ENCODE results near the gene SLC9A8. TPM values are rescaled to one million over a fixed set of nuclear protein-coding genes. Genes with fewer than 3 reads are reported as not detected.

Gene SLC9A8
- total RNA-seq, 4 donors from 2014 or later = 7.1 to 12.4 (median 8.9) TPM

DNA sequence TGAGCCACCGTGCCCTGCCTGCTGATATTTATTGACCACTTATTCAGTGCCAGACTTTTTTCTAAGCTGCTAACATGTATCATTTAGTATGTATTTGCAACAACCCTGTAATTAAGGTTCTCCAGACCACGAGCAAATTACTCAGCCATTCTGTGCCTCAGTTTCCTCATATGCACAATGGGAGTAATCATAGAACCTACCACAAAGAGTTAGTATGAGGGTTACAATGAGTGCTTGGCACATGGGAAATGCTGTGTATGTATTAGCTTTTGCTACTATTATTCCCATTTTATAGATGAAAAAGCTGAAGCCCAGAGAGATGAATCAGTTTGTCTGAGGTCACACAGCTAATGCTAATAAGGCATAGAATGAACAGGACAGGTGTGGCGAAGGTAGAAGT is 20.0 kb upstream of the SLC9A8 start:
- TF ChIP-seq, protein P1, sequence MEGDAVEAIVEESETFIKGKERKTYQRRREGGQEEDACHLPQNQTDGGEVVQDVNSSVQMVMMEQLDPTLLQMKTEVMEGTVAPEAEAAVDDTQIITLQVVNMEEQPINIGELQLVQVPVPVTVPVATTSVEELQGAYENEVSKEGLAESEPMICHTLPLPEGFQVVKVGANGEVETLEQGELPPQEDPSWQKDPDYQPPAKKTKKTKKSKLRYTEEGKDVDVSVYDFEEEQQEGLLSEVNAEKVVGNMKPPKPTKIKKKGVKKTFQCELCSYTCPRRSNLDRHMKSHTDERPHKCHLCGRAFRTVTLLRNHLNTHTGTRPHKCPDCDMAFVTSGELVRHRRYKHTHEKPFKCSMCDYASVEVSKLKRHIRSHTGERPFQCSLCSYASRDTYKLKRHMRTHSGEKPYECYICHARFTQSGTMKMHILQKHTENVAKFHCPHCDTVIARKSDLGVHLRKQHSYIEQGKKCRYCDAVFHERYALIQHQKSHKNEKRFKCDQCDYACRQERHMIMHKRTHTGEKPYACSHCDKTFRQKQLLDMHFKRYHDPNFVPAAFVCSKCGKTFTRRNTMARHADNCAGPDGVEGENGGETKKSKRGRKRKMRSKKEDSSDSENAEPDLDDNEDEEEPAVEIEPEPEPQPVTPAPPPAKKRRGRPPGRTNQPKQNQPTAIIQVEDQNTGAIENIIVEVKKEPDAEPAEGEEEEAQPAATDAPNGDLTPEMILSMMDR (IDR thresholded peaks at IDR 0.05; ENCODE audit: low read depth) = no peak

DNA sequence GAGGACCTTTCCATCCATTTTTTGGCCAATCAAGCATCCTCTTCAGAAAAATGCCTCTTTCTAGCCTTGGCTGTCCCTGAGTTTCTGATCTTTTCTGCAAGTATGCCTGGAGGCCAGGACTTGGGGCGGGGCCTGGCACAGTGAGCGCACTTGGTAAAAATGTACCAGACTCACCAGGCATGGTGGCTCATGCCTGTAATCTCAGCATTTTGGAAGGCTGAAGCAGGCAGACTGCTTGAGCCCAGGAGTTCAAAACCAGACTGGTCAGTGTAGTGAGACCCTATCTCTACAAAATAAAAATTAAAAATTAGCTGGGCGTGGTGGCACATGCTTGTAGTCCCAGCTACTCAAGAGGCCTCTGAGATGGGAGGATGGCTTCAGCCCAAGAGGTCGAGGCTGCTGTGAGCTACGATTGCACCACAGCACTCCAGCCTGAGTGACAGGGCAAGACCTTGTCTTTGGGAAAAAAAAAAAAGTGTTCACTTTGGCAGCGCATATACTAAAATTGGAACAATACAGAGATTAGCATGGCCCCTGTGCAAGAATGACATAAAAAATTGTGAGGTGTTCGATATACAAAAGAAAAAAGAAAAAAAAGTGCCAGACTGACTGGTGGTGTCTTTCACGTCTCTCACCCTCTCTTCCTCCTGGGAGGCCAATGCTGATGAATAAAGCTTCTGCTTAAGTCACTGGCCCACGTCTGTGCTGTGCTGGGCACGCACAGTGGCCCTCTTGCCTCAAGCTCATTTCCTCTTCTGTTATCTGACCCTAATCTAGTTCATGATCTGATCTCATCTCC is 18.1 kb upstream of the SLC9A8 start:
- TF ChIP-seq, protein P1 (IDR thresholded peaks at IDR 0.05; ENCODE audit: low read depth) = no peak

DNA sequence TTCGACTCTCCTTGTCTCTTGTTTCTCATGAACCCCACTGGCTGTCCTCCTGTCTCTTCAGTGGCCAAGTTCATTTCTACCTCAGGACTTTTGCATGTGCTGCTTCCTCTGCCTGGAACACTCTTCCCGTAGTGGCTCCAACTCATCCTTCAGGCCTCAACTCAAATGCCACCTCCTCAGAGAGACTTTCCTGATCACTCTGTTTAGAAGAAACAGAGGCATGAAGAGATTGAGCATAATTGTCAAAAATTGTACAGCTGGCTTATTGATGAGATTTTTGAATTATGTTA is 17.5 kb upstream of the SLC9A8 start:
- TF ChIP-seq, protein P1 (IDR thresholded peaks at IDR 0.05; ENCODE audit: low read depth) = no peak

DNA sequence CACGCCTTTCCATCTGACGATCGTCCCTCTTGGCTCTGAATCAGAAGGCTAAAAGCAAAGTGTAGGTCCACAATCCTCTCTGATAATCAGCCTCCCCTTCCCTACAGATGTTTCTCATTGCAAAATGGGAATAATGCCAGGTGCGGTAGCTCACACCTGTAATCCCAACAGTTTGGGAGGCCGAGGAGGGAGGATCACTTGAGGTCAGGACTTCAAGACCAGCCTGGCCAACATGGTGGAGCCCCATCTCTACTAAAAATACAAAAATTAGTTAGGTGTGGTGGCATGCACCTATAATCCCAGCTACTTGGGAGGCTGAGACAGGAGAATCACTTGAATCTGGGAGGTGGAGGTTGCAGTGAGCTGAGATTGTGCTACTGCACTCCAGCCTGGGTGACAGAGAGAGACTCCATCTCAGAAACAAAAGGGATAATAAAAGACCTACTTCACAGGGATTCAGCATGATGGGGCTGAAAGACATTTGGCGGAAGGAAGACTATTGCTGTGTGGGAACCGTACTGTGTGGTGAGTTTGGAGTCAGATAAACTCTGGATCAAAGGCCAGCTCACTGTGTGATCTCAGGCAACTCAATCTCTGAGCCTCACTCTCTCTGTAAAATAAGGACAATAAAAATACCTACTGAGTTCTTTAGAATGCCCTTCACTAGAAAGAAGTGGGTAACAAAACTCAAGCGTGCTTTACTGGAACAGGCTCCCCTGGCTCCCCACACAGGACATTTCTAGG is 15.9 kb upstream of the SLC9A8 start:
- TF ChIP-seq, protein P1 (IDR thresholded peaks at IDR 0.05; ENCODE audit: low read depth) = no peak

DNA sequence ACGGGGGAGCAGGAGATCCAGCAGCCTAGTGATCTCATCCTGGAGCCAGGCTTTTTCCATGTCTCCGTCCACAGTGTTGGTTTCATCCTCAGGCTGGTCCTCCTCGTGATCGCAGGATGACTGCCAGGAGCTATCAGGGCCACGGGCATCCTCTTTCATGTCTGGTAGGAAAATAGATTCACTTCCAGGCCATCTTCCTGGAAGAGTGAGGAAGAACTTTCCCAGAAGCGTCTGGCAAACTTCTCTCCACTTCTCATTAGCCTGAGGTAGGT is 15.3 kb upstream of the SLC9A8 start:
- TF ChIP-seq, protein P1 (IDR thresholded peaks at IDR 0.05; ENCODE audit: low read depth) = no peak

DNA sequence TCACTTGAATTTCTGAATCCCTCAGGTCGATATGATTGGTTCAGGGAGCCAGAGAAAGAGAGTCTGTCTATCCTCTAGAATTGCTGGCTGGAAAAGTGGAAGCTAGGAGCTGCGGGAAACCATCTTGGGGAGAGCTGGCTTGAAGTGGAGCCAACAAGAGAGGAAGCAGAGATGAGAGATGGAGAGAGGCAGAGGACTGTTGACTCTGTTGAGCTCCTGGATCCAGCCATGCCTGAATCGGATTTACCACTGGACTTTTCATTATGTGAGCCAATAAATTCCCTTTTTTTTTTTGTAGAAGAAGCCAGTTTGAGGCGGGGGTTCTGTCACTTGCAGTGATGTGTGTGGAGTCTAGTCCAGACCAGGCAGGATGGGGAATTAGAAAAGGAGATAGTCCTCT is 13.9 kb upstream of the SLC9A8 start:
- TF ChIP-seq, protein P1 (IDR thresholded peaks at IDR 0.05; ENCODE audit: low read depth) = no peak

DNA sequence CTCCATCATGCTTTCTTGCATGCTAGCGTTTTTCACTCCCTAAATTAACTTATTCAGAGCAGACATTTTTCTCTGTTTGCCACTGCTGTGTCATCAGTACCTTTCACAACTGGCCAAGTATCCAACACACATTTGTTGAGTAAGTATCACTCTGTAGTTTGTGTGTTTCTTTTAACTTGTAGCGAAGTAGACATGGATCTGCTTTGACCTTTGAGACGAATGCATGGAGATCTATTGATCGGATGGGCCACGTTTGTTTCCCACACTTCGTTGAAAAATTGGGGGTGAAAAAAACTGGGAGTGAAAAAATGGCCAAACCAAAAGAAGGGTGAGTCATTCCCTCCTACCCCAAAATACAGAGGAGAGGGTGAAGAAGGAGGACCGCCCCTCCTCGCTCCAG is 12.9 kb upstream of the SLC9A8 start:
- TF ChIP-seq, protein P1 (IDR thresholded peaks at IDR 0.05; ENCODE audit: low read depth) = no peak
